Measurements from ENCODE around the gene RYR1.
"Not testable (repeated sequence)": the region's sequence is repeated elsewhere in the genome, so short reads cannot be mapped to it uniquely, and the experiment has no call there.

Gene RYR1

DNA sequence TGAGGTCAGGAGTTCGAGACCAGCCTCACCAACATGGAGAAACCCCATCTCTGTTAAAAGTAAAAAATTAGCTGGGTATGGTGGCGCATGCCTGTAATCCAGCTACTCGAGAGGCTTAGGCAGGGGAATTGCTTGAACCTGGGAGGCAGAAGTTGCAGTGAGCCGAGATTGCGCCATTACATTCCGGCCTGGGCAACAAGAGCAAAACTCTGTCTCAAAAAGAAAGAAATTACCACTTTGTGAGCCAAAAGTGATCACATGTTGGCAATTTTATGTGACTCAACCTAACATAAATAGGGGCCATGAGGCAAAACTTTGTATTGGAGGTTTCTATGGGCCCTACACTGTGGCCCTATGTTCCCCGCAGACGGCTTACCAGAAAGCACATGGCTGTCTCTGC lies 112.1 kb downstream of the RYR1 start:
- no peak for DNase-seq (ENCODE audit: low read depth, low spot score)
- H3K4me3 ChIP-seq (ENCODE audit: low read length), result no peak overlapping the region

DNA sequence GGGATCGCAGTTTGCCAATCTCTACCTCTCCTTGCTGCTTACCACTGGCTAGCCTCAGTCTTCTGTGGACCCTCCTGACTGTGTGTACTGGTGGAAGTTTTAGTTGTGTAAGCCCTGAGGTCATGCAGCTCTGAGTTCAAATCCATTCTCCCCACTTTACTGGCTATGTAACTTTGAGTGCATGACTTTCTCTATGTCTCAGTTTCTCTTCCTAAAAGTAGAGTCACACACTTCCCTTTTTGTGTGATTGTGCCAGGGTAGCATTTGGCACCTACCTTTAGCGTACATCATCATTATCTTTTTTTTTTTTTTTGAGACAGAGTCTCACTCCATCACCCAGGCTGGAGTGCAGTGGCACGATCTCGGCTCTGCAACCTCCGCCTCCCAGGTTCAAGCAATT lies 113.9 kb downstream of the RYR1 start:
- no peak overlapping the region for H3K4me3 ChIP-seq (ENCODE audit: low read length)
- no peak for DNase-seq (ENCODE audit: low read depth, low spot score)

GRCh38 chr19:38549061-38549460 lies 115.6 kb downstream of the RYR1 start:
- no peak for DNase-seq (ENCODE audit: low read depth, low spot score)
- no peak overlapping the region for H3K4me3 ChIP-seq (ENCODE audit: low read length)

DNA sequence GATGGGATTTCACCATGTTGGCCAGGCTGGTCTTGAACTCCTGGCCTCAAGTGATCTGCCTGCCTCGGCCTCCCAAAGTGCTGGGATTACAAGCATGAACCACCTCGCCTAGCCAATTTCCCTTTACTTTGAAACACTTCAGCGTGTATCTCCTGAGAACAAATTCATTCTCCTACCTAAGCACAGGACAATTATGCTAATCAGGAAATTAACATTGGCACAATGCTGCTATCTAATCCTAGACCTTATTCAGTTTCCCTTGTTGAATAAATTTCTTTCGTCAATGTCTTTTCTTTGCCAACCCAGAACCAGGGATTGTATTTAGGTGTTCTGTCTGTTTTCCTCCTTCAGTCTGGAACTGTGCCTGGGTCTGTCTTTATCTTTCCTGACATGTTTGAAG lies 116.5 kb downstream of the RYR1 start:
- H3K4me3 ChIP-seq (ENCODE audit: low read length), result no peak overlapping the region
- DNase-seq (ENCODE audit: low read depth, low spot score), result no peak

DNA sequence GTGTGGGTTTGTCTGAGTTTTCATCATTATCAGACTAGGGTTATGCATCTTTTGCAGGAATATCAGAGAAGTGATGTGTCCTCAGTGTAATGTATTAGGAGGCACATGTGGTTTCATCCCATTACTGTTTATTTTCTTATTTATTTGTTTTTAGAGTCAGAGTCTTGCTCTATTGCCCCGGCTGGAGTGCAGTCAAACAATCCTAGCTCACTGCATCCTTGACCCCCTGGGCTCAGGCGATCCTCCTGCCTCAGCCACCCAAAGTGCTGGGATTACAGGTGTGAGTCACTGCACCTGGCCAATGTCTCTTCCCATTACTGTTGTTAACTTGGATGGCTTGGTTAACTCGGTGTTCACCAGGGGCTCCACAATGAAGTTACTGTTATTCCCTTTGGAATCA lies 116.9 kb downstream of the RYR1 start:
- no peak overlapping the region for H3K4me3 ChIP-seq (ENCODE audit: low read length)
- no peak for DNase-seq (ENCODE audit: low read depth, low spot score)

DNA sequence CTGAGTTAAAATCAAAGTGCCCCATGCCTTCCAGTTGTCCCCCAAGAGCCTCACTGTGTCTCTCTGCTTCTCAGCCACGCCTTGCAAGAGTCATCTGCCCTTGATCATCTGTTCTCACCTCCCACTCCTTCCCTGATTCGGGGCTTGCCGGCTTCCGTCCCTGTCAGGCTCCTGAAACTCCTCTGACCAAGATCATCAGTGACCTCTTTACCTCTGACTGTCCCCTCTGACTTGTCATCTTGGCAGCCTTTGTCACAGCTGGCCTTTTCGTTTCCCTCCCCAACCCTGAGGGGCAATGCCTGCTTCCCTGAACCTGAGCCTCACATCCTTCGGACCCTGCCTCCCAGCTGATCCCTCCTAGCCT lies 117.9 kb downstream of the RYR1 start:
- H3K4me3 ChIP-seq (ENCODE audit: low read length), result no peak overlapping the region
- DNase-seq (ENCODE audit: low read depth, low spot score), result no peak

DNA sequence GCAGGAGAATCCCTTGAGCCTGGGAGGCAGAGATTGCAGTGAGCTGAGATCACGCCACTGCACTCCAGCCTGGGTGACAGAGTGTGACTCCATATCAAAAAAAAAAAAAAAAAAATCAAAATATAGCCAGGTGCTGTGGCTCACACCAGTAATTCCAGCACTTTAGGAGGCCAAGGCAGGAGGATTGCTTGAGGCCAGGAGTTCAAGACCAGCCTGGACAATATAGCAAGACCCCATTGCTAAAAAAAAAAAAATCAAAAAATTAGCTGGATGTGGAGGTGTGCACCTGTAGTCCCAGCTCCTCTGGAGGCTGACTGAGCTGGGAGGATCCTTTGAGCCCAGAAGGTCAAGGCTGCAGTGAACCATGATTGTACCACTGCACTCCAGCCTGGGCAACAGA lies 119.7 kb downstream of the RYR1 start:
- not testable (repeated sequence) for DNase-seq (ENCODE audit: low read depth, low spot score); H3K4me3 ChIP-seq (ENCODE audit: low read length)

DNA sequence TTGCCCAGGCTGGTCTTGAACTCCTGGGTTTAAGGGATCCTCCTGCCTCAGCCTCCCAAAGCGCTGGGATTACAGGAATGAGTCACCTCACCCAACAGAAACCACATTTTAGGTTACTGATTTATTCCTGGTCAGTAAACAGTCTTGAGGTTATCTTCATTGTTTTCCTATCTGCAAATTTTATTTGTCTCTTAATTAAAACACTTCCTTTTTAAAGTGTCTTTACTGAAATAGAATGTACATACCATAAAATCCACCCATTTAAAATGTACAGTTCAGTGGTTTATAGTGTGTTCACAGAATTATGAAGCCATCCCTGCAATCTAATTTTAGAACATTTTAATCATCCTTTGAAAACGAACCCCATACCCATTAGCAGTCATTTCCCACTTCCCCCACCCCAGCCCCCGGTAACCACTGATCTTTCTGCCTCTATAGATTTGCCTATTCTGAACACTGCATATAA lies 121.2 kb downstream of the RYR1 start:
- DNase-seq (ENCODE audit: low read depth, low spot score), result no peak

DNA sequence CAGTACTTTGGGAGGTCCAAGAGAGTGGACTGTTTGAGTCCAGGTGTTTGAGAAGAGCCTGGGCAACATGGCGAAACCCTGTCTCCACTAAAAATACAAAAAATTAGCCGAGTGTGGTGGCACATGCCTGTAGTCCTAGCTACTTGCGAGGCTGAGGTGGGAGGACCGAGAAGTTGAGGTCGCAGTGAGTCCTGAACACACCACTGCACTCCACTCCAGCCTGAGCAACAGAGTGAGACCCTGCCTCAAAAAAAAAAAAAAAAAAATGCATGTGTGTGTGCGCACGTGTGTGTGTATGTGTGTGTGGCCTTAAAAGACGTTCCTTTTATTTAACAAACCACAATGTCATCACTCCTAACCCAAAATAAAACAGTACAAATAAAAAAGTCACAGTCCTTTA lies 121.7 kb downstream of the RYR1 start:
- H3K4me3 ChIP-seq (ENCODE audit: low read length), result no peak overlapping the region
- no peak for DNase-seq (ENCODE audit: low read depth, low spot score)

More for the DNA sequence above, 121.2 kb downstream of the RYR1 start:
- no peak overlapping the region for H3K4me3 ChIP-seq (ENCODE audit: low read length)

- no peak overlapping the region for H3K4me3 ChIP-seq (ENCODE audit: low read length)
- DNase-seq (ENCODE audit: low read depth, low spot score), result no peak
These were observed 123.2 kb downstream of the RYR1 start for GRCh38 chr19:38556521-38557174.

GRCh38 chr19:38557205-38557799 lies 123.8 kb downstream of the RYR1 start:
- H3K4me3 ChIP-seq (ENCODE audit: low read length), result no peak overlapping the region
- DNase-seq (ENCODE audit: low read depth, low spot score), result no peak

DNA sequence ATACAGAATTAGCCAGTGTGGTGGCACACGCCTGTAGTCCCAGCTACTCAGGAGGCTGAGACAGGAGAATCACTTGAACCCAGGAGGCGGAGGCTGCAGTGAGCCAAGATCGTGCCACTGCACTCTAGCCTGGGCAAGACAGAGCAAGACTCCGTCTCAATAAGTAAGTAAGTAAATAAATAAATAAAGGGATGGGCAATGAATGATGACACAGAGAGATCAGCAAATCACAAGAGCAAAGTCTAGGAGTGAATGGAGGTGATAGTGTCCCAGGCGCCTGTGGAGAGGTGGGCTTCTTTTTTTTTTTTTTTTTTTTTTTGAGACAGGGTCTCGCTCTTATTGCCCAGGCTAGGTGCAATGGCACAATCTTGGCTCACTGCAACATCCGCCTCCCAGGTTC lies 125.4 kb downstream of the RYR1 start:
- not testable (repeated sequence) for H3K4me3 ChIP-seq (ENCODE audit: low read length); DNase-seq (ENCODE audit: low read depth, low spot score)

DNA sequence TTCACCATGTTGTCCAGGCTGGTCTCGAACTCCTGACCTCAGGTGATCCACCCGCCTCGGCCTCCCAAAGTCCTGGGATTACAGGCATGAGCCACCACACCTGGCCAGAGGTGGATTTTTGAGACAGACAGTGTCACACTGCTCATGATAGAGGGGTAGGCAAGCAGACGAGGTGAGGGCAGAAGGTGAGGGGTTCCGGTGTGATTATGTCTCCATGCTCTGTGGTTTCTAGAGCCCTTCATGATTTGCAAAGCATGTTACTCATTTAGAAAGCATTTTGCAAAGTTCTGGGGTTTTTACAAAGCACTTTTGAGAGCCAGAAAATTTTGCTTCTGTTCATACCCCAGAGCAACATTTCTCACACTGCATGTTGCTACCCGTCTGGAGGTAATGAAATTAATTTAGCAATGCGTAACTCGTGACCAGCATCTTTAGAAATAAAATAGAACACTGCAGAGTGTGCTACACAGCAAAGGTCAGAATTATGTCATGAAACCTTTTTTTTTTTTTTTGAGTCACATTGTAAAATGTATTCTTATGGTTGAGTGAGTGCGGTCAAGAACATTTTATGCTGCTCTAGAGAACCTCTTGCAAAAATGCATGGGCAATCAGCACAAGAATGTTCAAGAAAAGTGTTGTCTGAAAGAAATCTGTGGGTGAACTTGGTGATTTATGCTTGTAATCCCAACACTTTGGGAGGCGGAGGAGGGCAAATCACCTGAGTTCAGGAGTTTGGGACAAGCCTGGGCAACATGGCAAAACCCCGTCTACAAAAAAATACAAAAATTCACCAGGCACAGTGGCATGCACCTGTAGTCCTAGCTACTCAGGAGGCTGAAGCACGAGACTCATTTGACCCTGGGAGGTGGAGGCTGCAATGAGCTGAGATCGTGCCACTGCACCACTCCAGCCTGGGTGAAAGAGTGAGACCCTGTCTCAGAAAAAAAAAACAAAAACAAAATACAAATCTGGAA lies 126.2 kb downstream of the RYR1 start:
- no peak for DNase-seq (ENCODE audit: low read depth, low spot score)

DNA sequence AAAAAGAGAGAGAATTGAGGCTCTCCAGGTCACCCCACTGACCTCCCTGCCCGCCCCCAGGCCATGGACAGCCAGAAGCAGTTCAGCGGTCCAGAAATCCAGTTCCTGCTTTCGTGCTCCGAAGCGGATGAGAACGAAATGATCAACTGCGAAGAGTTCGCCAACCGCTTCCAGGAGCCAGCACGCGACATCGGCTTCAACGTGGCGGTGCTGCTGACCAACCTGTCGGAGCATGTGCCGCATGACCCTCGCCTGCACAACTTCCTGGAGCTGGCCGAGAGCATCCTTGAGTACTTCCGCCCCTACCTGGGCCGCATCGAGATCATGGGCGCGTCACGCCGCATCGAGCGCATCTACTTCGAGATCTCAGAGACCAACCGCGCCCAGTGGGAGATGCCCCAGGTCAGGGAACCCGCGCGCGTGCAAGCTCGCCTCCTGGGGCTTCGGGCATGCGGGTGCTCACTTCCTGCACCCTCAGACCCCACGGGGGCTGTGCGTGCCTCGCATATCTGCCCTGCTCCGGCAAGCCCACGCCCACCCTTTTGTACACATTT lies 127.6 kb downstream of the RYR1 start:
- DNase-seq (ENCODE audit: low read depth, low spot score), result no peak
- no peak overlapping the region for H3K4me3 ChIP-seq (ENCODE audit: low read length)

More for the DNA sequence above, 126.2 kb downstream of the RYR1 start:
- H3K4me3 ChIP-seq (ENCODE audit: low read length), result no peak overlapping the region

GRCh38 chr19:38561658-38562057 lies 128.2 kb downstream of the RYR1 start:
- no peak for DNase-seq (ENCODE audit: low read depth, low spot score)
- H3K4me3 ChIP-seq (ENCODE audit: low read length), result no peak overlapping the region

DNA sequence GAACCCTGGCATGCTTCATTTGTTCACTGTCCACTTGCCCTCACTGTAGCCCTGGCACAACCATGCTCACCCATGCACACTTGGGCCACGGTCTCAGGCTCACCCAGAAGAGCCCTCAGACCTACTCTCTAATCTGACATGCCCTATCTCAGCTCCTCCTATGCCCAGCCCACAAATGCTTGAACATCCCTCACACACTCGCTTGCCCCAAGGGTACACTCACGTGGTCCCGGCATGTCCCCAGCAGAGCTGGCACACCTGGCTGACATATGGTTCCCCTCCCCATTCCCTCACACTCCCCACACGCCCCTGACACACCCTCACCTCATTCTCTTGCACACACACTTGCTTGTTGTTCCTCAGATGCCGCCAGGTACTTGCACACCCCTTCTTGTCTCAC lies 128.6 kb downstream of the RYR1 start:
- no peak overlapping the region for H3K4me3 ChIP-seq (ENCODE audit: low read length)
- no peak for DNase-seq (ENCODE audit: low read depth, low spot score)

DNA sequence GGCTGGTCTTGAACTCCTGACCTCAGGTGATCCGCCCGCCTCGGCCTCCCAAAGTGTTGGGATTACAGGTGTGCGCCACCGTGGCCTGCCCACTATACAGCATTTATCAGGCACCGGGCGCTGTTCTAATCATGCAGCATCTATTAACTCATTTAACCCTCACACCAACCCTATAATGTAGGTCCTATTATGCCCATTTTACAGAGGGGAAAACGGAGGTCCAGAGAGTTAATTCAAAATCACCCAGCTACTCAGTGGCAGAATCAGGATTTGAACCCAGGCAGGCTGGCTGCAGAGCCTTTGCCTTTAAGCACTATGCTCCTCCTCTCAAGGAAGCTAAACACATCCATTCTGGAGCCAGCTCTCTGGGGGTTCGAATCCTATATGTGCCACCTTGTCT lies 130.0 kb downstream of the RYR1 start:
- no peak overlapping the region for H3K4me3 ChIP-seq (ENCODE audit: low read length)
- no peak for DNase-seq (ENCODE audit: low read depth, low spot score)

- DNase-seq (ENCODE audit: low read depth, low spot score), result no peak
- no peak overlapping the region for H3K4me3 ChIP-seq (ENCODE audit: low read length)
These were observed 131.6 kb downstream of the RYR1 start for GRCh38 chr19:38564981-38565690.

DNA sequence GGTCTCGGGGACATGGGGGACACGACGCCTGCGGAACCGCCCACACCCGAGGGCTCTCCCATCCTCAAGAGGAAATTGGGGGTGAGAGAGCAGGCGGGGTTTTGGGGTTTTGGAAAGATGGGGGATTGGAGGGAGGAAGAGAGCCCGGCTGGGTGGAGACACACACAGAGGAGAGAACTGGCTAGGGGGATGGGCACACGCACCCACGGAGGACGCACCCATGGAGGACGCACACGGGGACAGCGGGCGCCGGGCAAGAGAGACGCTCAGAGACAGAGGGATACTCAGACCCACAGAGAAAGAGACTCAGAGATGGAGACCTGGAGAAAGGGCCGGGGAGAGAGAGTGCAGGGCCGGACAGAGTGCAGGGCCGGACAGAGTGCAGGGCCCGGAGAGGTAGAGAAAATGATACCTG lies 132.2 kb downstream of the RYR1 start:
- H3K4me3 ChIP-seq (ENCODE audit: low read length), result no peak overlapping the region
- DNase-seq (ENCODE audit: low read depth, low spot score), result no peak

Measured in Jurkat, Clone E6-1 (cell line).